ENCODE measurements around the gene LOXL4.

The LOXL4 gene

DNA sequence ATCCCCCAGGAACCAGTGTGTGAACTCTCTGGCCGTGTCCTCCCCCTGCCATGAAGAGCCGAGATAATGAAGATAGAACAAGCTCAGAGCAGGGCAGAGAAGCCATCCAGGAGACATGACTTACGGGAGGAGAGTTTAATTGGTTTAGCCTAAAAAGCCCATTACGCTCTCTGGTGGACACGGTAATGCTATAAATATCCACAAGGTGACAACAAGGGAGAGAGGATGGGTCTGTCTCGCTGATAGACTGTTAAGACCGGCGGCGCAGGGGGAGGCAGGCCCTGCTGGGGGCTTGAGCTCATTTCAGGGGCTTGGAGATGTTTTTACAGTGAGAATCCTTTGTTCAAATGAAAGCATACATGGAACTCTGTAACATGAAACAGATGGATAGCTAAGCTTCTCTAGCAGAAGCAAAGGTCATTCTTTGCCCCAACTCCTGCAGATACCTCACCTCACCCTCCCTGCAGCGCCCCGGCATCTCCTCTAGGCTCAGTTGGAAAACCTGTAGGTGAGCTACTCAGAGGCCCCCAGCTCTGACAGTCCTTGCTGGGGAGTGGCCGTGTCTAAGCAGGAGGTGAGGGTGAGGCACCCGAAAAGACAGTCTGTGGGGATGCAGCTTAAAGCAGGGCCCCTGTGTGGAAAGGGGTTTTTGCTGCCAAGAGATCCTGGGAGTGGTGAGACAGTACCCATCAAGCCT is 40.8 kb upstream of the LOXL4 start:
- no peaks in the 10 kb centered on the region for H3K9me3 ChIP-seq (ENCODE audit: insufficient read depth, low read length, severe bottlenecking)
- ATAC-seq (ENCODE audit: insufficient read depth, low read depth) (no peak), DNase-seq (no peak)
- H3K9ac ChIP-seq (ENCODE audit: low read depth, low read length) = no peak overlapping the region
- H2AFZ ChIP-seq (ENCODE audit: low read depth, low read length) = no peak overlapping the region
- H3K4me2 ChIP-seq (ENCODE audit: insufficient read depth, low read length) = no peak overlapping the region
- no peaks in the 10 kb centered on the region for H4K20me1 ChIP-seq (ENCODE audit: insufficient read depth, low read length)
- H3K4me1 ChIP-seq (ENCODE audit: insufficient read depth, low read length) = no peaks in the 10 kb centered on the region
- no peak overlapping the region for H3K27ac ChIP-seq (ENCODE audit: low read length)
- TF ChIP-seq, protein P1, sequence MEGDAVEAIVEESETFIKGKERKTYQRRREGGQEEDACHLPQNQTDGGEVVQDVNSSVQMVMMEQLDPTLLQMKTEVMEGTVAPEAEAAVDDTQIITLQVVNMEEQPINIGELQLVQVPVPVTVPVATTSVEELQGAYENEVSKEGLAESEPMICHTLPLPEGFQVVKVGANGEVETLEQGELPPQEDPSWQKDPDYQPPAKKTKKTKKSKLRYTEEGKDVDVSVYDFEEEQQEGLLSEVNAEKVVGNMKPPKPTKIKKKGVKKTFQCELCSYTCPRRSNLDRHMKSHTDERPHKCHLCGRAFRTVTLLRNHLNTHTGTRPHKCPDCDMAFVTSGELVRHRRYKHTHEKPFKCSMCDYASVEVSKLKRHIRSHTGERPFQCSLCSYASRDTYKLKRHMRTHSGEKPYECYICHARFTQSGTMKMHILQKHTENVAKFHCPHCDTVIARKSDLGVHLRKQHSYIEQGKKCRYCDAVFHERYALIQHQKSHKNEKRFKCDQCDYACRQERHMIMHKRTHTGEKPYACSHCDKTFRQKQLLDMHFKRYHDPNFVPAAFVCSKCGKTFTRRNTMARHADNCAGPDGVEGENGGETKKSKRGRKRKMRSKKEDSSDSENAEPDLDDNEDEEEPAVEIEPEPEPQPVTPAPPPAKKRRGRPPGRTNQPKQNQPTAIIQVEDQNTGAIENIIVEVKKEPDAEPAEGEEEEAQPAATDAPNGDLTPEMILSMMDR (IDR thresholded peaks at IDR 0.05; ENCODE audit: borderline replicate concordance, extremely low read depth, low read length, poor library complexity, severe bottlenecking) = peak; percentile 16
- no peak for TF ChIP-seq EZH2 (IDR thresholded peaks at IDR 0.05; ENCODE audit: borderline replicate concordance, low read depth, low read length, severe bottlenecking)
- no peaks in the 10 kb centered on the region for H3K79me2 ChIP-seq (ENCODE audit: insufficient read depth, low read length)
- no peaks in the 10 kb centered on the region for H3K36me3 ChIP-seq (ENCODE audit: insufficient read depth, low read length)
- no peak overlapping the region for H3K4me3 ChIP-seq (ENCODE audit: low read depth in 1 of 2, low read length in 2 of 2)
- peaks cover 25% of the 10 kb centered on the region for H3K27me3 ChIP-seq (ENCODE audit: insufficient read depth, low read length, poor library complexity)

DNA sequence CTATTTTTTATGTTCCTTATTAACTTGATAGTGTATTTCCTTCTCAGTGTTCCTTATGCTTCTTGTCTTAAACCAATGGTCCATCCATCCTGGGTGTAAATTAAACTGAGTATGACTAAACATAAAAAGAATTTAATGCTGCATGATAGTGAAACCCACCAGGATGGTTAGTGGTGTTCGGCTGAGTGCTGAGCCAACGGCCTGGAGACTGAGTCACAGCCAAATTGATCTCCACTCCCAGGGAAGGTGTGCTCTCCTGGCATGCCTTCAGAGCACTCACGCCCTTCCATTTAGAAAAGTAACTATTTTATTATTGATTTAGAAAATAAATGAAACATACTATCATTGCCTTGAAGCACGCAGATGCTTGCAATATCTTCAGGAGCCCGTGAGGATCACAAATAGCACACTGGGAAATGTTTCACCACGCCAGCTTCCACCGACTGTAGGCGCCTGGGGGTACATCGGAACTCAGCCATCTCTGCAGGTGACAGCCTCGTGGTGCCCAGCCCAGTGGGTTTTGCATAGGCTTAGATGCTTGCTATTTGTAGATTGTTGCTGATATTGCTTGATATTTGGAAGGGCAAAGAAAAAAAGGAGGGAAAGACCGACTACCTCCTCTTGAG is 40.0 kb upstream of the LOXL4 start:
- Histone ChIP-seq H3K9ac (ENCODE audit: low read depth, low read length) (no peak overlapping the region), H3K79me2 (ENCODE audit: insufficient read depth, low read length) (no peaks in the 10 kb centered on the region), H2AFZ (ENCODE audit: low read depth, low read length) (no peak overlapping the region), H3K4me2 (ENCODE audit: insufficient read depth, low read length) (no peak overlapping the region), H3K4me3 (ENCODE audit: low read depth in 1 of 2, low read length in 2 of 2) (no peak overlapping the region), H3K27ac (ENCODE audit: low read length) (no peak overlapping the region), H4K20me1 (ENCODE audit: insufficient read depth, low read length) (no peaks in the 10 kb centered on the region), H3K36me3 (ENCODE audit: insufficient read depth, low read length) (no peaks in the 10 kb centered on the region), H3K9me3 (ENCODE audit: insufficient read depth, low read length, severe bottlenecking) (no peaks in the 10 kb centered on the region), H3K4me1 (ENCODE audit: insufficient read depth, low read length) (no peaks in the 10 kb centered on the region), H3K27me3 (ENCODE audit: insufficient read depth, low read length, poor library complexity) (peaks cover 25% of the 10 kb centered on the region)
- DNase-seq = no peak
- TF ChIP-seq, protein P1 (IDR thresholded peaks at IDR 0.05; ENCODE audit: borderline replicate concordance, extremely low read depth, low read length, poor library complexity, severe bottlenecking) = no peak
- TF ChIP-seq EZH2 (IDR thresholded peaks at IDR 0.05; ENCODE audit: borderline replicate concordance, low read depth, low read length, severe bottlenecking) = no peak
- no peak for ATAC-seq (ENCODE audit: insufficient read depth, low read depth)

DNA sequence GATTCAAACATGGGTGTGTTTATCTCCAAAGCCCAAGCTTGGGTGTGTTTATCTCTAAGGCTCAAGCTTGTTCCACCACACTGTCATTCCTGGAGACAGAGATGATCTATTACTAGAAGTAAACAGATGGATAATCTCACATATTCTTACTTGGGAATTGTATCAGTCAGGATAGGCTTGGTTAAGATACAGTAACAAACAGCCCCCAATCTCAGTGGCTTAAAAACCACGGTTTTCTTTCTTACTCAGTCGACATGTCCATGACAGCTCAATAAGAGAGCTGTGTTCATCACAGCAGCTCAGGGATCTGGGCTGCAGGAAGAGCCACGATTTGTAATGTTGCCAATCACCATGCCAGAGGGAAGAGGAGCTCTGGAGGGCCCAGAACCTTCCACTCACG is 38.5 kb upstream of the LOXL4 start:
- H3K4me1 ChIP-seq (ENCODE audit: insufficient read depth, low read length) = no peaks in the 10 kb centered on the region
- H3K4me3 ChIP-seq (ENCODE audit: low read depth in 1 of 2, low read length in 2 of 2) = no peak overlapping the region
- no peak overlapping the region for H3K4me2 ChIP-seq (ENCODE audit: insufficient read depth, low read length)
- ATAC-seq (ENCODE audit: insufficient read depth, low read depth) (no peak), DNase-seq (no peak)
- H3K9me3 ChIP-seq (ENCODE audit: insufficient read depth, low read length, severe bottlenecking) = no peaks in the 10 kb centered on the region
- no peaks in the 10 kb centered on the region for H4K20me1 ChIP-seq (ENCODE audit: insufficient read depth, low read length)
- TF ChIP-seq EZH2 (IDR thresholded peaks at IDR 0.05; ENCODE audit: borderline replicate concordance, low read depth, low read length, severe bottlenecking) = no peak
- TF ChIP-seq, protein P1 (IDR thresholded peaks at IDR 0.05; ENCODE audit: borderline replicate concordance, extremely low read depth, low read length, poor library complexity, severe bottlenecking) = no peak
- H3K36me3 ChIP-seq (ENCODE audit: insufficient read depth, low read length) = no peaks in the 10 kb centered on the region
- peaks cover 26% of the 10 kb centered on the region for H3K27me3 ChIP-seq (ENCODE audit: insufficient read depth, low read length, poor library complexity)
- no peak overlapping the region for H3K27ac ChIP-seq (ENCODE audit: low read length)
- no peak overlapping the region for H2AFZ ChIP-seq (ENCODE audit: low read depth, low read length)
- H3K9ac ChIP-seq (ENCODE audit: low read depth, low read length) = no peak overlapping the region
- no peaks in the 10 kb centered on the region for H3K79me2 ChIP-seq (ENCODE audit: insufficient read depth, low read length)

Data from DND-41 (cell line).